GM18867 (cell line): ENCODE measurements around the gene LRRC55.

ENCODE experiments used
- ATAC-seq: cut with Tn5 transposase; IDR thresholded peaks from one replicate; pipeline ENCODE4 v1.9.1; 2021; ENCODE audit warnings: mild to moderate bottlenecking, moderate library complexity; ENCODE audit not compliant: unreplicated experiment

The LRRC55 gene

GRCh38 chr11:57200917-57201316 is 19.2 kb downstream of the LRRC55 start:
- ATAC-seq, result no peak

GRCh38 chr11:57202281-57202680 is 20.5 kb downstream of the LRRC55 start:
- no peak for ATAC-seq

- ATAC-seq, result no peak
Observed at GRCh38 chr11:57203359-57203758, 21.6 kb downstream of the LRRC55 start.

GRCh38 chr11:57203882-57204480 is 22.2 kb downstream of the LRRC55 start:
- ATAC-seq, result no peak

GRCh38 chr11:57205041-57205641 is 23.4 kb downstream of the LRRC55 start:
- ATAC-seq, result no peak

GRCh38 chr11:57207168-57207567 is 25.4 kb downstream of the LRRC55 start:
- no peak for ATAC-seq

- ATAC-seq, result no peak
Observed at GRCh38 chr11:57210781-57211180, 29.0 kb downstream of the LRRC55 start.

- ATAC-seq, result no peak
Observed at GRCh38 chr11:57213342-57214097, 31.8 kb downstream of the LRRC55 start.

- no peak for ATAC-seq
Observed at GRCh38 chr11:57214098-57214417, 32.3 kb downstream of the LRRC55 start.

GRCh38 chr11:57214494-57214893 is 32.7 kb downstream of the LRRC55 start:
- ATAC-seq, result no peak

- ATAC-seq, result no peak
Observed at GRCh38 chr11:57216463-57216862, 34.7 kb downstream of the LRRC55 start.

- ATAC-seq, result no peak
Observed at GRCh38 chr11:57217053-57217452, 35.3 kb downstream of the LRRC55 start.

GRCh38 chr11:57219021-57219627 is 37.4 kb downstream of the LRRC55 start:
- ATAC-seq, result no peak

GRCh38 chr11:57222239-57222638 is 40.5 kb downstream of the LRRC55 start:
- ATAC-seq, result no peak

GRCh38 chr11:57223601-57224000 is 41.8 kb downstream of the LRRC55 start:
- no peak for ATAC-seq

- ATAC-seq, result no peak
Observed at GRCh38 chr11:57224128-57224527, 42.4 kb downstream of the LRRC55 start.

- no peak for ATAC-seq
Observed at GRCh38 chr11:57224537-57224936, 42.8 kb downstream of the LRRC55 start.

- no peak for ATAC-seq
Observed at GRCh38 chr11:57228600-57228999, 46.8 kb downstream of the LRRC55 start.

GRCh38 chr11:57230316-57230715 is 48.6 kb downstream of the LRRC55 start:
- no peak for ATAC-seq

GRCh38 chr11:57230791-57231538 is 49.2 kb downstream of the LRRC55 start:
- no peak for ATAC-seq

- no peak for ATAC-seq
Observed at GRCh38 chr11:57231539-57232253, 49.9 kb downstream of the LRRC55 start.
